ENCODE data around the gene WNT6. TPM values are rescaled to one million over a fixed set of nuclear protein-coding genes. Genes with fewer than 3 reads are reported as not detected.

The WNT6 gene
- polyA plus RNA-seq, 1 experiment, result not detected

DNA sequence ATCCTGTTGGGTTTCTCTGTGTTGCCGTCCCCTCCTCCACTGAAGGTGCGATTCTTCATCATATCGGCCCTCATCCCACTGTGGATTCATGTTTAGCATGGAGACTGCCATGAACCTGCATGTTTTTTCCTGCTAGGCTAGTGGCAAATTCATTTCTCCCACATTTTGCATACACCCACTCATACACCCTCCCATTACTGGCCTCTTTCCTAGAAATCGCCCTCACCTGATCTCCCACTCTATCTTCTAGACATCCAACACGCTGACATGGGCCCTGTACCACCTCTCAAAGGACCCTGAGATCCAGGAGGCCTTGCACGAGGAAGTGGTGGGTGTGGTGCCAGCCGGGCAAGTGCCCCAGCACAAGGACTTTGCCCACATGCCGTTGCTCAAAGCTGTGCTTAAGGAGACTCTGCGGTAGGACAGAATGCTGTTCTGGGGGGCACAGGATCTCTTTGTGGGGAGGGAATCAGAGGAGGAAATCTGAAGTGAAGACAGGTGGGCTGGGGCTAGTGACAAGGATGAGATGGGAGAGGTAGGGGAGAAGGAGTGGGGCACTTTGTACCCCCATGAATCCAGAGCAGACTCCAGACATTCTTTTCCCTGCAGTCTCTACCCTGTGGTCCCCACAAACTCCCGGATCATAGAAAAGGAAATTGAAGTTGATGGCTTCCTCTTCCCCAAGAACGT lies 45.7 kb upstream of the WNT6 start:
- Histone ChIP-seq H3K27me3 (ENCODE audit: control insufficient read depth, insufficient read depth, low read length) (no peaks in the 10 kb centered on the region), H3K36me3 (ENCODE audit: control insufficient read depth, insufficient read depth, low read length) (no peaks in the 10 kb centered on the region; the same call in 1 of the 2 replicates), H3K4me3 (ENCODE audit: low read depth, low read length) (no peak overlapping the region)
- POLR2A ChIA-PET, result no interaction called here
- DNase-seq (ENCODE audit: low read depth), result no peak
- no peak for TF ChIP-seq CTCF (IDR thresholded peaks at IDR 0.05; ENCODE audit: insufficient read depth, low read depth, low read length)
- CTCF ChIA-PET, result interaction anchor here (0.7 kb wide), 1 partner anchor 8 kb away, joined by 3 read pairs; no protein-coding TSS in a partner anchor

DNA sequence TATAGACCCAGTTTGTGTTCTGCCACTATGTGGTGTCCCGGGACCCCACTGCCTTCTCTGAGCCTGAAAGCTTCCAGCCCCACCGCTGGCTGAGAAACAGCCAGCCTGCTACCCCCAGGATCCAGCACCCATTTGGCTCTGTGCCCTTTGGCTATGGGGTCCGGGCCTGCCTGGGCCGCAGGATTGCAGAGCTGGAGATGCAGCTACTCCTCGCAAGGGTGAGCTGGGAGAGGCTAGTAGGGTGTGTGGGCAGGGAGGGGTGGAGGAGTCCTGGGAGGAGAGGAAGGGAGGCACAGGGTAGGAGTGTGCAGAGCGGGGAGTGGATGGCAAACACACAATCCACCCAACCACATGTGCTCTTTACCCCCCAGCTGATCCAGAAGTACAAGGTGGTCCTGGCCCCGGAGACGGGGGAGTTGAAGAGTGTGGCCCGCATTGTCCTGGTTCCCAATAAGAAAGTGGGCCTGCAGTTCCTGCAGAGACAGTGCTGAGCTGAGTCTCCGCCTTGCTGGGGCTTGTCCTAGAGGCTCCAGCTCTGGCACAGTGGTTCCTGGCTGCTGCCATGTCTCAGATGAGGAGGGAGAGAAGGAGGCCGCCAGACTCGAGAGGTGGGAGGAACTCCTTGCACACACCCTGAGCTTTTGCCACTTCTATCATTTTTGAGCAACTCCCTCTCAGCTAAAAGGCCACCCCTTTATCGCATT lies 44.9 kb upstream of the WNT6 start:
- no peaks in the 10 kb centered on the region for H3K27me3 ChIP-seq (ENCODE audit: control insufficient read depth, insufficient read depth, low read length)
- no peak overlapping the region for H3K4me3 ChIP-seq (ENCODE audit: low read depth, low read length)
- TF ChIP-seq CTCF (IDR thresholded peaks at IDR 0.05; ENCODE audit: insufficient read depth, low read depth, low read length), result no peak
- no peaks in the 10 kb centered on the region; the same call in 1 of the 2 replicates for H3K36me3 ChIP-seq (ENCODE audit: control insufficient read depth, insufficient read depth, low read length)
- CTCF ChIA-PET, result interaction anchor here (0.7 kb wide), 1 partner anchor 9 kb away, joined by 3 read pairs; no protein-coding TSS in a partner anchor
- DNase-seq (ENCODE audit: low read depth), result no peak
- POLR2A ChIA-PET, result no interaction called here

DNA sequence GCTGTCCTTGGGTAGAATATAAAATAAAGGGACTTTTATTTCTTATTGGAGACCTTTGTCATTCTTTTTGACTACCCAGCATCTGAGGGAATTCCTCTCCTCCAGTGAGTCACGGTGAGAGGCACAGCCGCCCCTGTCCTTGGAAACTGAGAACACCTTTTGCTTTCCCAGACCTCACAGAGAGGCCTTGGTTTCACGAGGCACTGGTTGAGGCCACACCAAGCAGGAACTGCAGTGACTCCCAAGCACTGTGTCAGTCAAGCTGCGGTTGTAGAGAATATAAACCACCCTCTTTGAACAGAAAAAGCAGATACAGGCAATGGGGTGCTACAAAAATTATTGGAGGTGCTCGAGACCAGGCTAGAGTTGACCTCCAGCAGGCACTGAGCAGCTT lies 44.4 kb upstream of the WNT6 start:
- DNase-seq (ENCODE audit: low read depth), result no peak
- no peak for TF ChIP-seq CTCF (IDR thresholded peaks at IDR 0.05; ENCODE audit: insufficient read depth, low read depth, low read length)
- ChIA-PET POLR2A (no interaction called here), CTCF (no interaction called here)
- no peak overlapping the region for H3K4me3 ChIP-seq (ENCODE audit: low read depth, low read length)
- H3K27me3 ChIP-seq (ENCODE audit: control insufficient read depth, insufficient read depth, low read length), result no peaks in the 10 kb centered on the region
- no peaks in the 10 kb centered on the region; the same call in 1 of the 2 replicates for H3K36me3 ChIP-seq (ENCODE audit: control insufficient read depth, insufficient read depth, low read length)

GRCh38 chr2:218815649-218816048 lies 44.0 kb upstream of the WNT6 start:
- CTCF ChIA-PET, result no interaction called here
- POLR2A ChIA-PET, result interaction anchor here (0.5 kb wide), 1 partner anchor 821 kb away, joined by 4 read pairs; no protein-coding TSS in a partner anchor
- TF ChIP-seq CTCF (IDR thresholded peaks at IDR 0.05; ENCODE audit: insufficient read depth, low read depth, low read length), result no peak
- DNase-seq (ENCODE audit: low read depth), result no peak
- Histone ChIP-seq H3K27me3 (ENCODE audit: control insufficient read depth, insufficient read depth, low read length) (no peaks in the 10 kb centered on the region), H3K4me3 (ENCODE audit: low read depth, low read length) (no peak overlapping the region), H3K36me3 (ENCODE audit: control insufficient read depth, insufficient read depth, low read length) (no peaks in the 10 kb centered on the region; the same call in 1 of the 2 replicates)

GRCh38 chr2:218816561-218817011 lies 43.0 kb upstream of the WNT6 start:
- ChIA-PET POLR2A (no interaction called here), CTCF (no interaction called here)
- no peaks in the 10 kb centered on the region; the same call in 1 of the 2 replicates for H3K36me3 ChIP-seq (ENCODE audit: control insufficient read depth, insufficient read depth, low read length)
- no peak for DNase-seq (ENCODE audit: low read depth)
- TF ChIP-seq CTCF (IDR thresholded peaks at IDR 0.05; ENCODE audit: insufficient read depth, low read depth, low read length), result no peak
- H3K27me3 ChIP-seq (ENCODE audit: control insufficient read depth, insufficient read depth, low read length), result no peaks in the 10 kb centered on the region
- H3K4me3 ChIP-seq (ENCODE audit: low read depth, low read length), result no peak overlapping the region
